ENCODE results near the gene MAP2K7.
"Not testable (repeated sequence)": the region's sequence is repeated elsewhere in the genome, so short reads cannot be mapped to it uniquely, and the experiment has no call there.

The MAP2K7 gene

DNA sequence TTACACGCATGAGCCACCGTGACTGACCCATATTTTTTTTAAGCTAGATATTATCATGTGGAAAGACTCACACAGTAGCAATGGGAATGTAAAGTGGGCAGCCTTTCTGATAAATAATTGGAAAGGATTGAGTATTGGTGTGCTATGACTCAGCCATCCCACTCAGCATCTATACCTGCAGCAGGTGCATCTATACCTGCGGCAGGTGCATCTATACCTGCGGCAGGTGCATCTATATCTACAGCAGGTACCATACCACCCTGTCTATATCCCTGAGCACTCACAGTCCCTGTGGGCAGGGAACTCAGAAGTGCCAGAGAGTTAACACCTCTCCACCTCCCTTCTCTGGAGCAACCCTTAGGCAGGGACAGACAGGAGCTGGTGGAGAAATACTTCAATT is 20.6 kb upstream of the MAP2K7 start:
- in situ Hi-C loops (cut with MboI; ENCODE audit: low sequenced_read_pairs) = no loop called here

DNA sequence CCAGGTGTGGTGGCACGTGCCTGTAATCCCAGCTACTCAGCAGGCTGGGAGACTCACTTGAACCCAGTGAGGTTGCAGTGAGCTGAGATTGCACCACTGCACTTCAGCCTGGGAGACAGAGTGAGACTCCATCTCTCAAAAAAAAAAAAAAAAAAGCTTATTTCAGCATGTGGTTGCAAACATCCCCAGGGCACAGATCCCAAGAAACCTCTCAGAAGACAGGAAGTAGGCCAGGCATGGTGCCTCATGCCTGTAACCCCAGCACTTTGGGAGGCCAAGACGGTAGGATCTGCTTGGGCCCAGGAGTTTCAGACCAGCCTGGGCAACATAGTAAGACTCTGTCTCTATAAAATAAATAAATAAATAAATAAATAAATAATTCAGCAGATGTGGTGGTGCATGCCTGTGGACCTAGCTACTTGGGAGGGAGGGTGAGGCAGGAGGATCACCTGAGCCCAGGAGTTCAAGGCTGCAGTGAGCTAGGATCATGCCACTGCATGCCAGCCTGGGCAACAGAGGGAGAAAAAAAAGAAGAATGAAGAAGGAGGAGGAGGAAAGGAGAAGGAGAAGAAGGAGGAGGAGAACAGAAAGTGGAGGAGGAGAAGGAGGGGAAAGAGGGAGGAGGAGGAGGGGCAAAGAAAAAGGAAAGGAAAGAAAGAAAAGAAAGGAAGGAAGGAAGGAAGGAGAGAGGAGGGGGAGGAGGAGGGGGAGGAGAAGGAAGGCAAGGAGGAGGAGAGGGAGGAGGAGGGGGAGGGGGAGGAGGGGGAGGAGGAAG is 19.7 kb upstream of the MAP2K7 start:
- in situ Hi-C loops (cut with MboI; ENCODE audit: low sequenced_read_pairs) = no loop called here

DNA sequence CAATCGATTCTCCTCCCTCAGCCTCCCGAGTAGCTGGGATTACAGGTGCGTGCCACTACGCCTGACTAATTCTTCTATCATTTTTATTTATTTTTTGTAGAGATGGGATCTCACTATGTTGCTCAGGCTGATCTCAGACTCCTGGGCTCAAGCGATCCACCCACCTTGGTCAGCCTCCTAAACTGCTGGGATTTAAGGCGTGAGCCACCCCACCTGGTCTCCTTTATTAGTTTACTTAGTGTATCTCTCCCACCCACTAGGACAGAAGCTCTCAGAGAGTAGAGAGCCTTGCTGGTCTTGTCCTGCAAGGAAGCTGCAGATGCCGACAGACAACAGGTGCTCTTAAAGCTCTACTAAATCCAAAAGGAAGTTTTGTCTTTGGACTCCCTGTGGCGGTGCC is 17.9 kb upstream of the MAP2K7 start:
- in situ Hi-C loops (cut with MboI; ENCODE audit: low sequenced_read_pairs) = no loop called here

DNA sequence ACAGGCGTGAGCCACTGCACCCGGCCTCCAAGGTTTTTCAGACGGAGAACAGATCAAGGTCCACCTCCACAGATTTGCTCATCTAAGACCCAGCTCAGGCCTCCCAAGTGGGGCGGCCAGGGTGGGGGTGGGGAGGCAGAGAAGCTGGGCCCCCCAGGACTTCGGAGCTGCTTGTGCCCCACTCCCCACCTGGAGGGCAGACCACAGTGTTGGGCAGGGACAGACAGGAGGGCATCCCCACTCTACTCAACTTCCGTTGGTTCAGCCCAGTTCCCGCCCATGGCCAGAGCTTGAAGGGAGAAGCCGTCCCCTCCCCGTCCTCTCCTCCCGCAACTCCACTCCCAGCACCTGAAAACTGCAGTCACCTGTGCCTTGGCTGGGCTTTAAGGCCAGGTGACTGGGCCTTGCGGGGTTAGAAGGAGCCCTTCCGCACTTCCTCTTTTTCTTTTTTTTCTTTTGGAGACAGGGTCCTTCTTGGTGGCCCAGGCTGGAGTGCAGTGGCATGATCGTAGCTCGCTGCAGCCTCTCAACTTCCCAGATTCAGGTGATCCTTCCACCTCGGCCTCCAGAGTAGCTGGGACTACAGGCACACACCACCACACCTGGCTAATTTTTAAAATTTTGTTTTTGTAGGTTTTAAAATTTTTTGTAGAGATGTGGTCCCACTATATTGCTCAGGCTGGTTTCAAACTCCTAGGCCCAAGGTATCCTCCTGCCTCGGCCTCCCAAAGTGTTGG is 16.1 kb upstream of the MAP2K7 start:
- in situ Hi-C loops (cut with MboI; ENCODE audit: low sequenced_read_pairs) = no loop called here

DNA sequence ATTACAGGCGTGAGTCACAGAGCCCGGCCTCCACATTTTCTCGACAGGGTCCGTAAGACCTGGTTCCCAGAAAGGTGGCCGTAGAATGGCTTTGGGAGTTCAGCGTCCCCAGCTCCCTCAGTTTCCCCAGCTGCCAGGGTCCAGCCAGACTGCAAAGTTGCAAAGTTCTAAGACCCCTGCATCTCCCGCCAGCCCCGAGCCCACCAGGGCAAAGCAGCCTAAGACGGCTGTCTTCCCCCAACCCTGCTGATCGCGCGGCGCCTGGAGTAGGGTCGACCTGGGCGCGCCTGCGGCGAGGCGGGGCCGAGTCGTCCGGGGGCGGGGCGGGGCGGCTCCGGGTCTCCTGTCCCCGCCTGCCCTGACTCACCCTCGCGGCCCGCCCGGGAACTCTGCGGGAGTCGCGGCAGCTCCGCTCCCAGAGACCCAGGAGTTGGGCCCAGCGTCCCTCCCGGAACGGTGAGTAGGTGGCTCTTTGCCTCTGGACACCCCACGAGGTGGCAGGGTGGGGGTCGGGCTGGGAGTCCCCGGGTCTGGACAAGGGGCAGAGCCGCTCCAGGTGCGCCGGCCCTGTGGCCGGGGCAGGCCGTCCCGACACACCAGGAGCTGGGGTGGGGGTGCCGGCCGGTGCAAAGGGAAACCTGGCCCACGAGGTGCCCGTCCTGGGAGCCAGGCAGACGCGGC is 15.4 kb upstream of the MAP2K7 start, which contains the start of gene LRRC8E:
LRRC8E (plus strand) TSS at position 366 of the 681 bp plus-strand sequence. CDS start 7,094 bp downstream, outside the sequence.
- in situ Hi-C loops (cut with MboI; ENCODE audit: low sequenced_read_pairs) = no loop called here

DNA sequence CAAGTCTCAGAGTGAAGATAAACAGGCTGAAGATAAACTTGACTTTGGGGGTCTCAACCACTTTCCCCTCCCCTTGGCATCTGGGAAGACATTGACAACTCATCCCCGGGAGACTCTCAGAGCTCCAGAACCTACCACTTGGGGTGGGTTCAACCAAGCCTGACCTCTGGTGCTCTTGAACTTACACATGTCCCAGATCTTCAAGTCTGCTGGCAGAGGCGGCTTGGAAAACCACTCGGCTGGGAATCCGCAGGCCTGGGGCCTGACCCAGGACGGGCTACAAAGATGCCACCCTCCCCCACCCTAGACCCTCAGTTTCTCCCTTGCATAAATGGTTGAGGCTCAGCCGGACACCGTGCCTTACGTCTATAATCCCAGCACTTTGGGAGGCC is 14.9 kb upstream of the MAP2K7 start:
- in situ Hi-C loops (cut with MboI; ENCODE audit: low sequenced_read_pairs) = no loop called here

DNA sequence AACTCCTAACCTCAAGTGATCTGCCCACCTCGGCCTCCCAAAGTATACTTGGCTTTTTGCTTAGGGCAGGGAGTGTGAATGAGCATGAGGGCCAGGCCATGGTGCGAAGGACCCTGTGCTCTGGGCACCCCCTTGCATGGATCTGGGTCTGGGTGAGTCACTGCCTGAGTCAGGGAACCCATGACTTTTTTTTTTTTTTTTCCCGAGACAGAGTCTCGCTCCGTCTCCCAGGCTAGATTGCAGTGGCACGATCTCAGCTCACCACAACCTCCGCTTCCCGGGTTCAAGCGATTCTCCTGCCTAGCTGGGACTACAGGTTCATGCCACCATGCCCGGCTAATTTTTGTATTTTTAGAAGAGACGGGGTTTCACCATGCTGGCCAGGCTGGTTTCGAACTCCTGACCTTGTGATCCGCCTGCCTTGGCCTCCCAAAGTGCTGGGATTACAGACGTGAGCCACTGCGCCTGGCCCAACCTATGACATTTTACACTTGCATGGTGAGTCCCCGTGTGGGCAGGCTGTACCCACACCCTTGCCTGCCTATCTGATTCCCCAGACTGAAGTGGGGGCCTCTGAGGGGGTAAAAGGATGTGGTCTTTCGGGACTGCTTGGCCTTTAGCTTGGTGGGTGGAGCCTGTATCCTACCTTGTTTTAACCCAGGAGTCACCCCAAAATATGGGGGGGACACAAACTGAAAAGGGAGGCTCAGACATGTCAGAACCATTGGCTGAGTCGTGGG is 10.1 kb upstream of the MAP2K7 start:
- in situ Hi-C loops (cut with MboI; ENCODE audit: low sequenced_read_pairs) = not testable (repeated sequence)

DNA sequence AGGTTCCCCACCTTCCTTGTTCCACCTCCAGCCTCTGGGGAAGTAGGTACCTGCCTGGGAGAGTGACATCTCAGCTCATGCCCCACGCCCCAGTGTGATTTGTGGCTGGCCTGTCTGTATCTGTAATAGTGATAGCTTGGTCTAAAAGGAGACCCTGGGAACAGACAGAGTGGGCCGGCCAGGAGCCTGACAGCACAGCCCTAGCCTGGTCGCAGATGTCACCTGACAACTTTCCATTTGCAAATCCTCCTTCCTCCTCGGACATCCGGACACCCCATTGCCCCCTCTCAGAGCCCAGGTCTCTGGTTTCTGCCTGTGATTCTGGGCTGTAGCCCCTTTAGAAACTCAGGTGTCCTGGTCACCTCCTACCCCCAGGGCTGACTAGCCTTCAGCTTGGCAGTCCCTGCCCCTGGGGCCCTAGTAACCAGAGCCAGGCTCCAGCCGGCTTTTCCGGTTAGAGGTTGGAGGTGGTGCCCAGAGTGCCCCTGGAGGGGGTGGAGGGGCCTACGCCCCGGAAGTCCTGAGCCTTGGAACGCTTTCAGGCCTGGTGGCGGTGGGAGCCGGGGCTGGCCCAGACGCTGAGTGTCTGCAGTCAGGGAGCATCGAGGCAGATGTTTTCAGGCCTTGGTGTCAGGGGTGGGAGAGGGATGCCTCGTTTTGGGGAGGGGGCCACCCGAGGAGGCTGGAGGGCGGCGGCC is 8.9 kb upstream of the MAP2K7 start:
- in situ Hi-C loops (cut with MboI; ENCODE audit: low sequenced_read_pairs) = no loop called here

DNA sequence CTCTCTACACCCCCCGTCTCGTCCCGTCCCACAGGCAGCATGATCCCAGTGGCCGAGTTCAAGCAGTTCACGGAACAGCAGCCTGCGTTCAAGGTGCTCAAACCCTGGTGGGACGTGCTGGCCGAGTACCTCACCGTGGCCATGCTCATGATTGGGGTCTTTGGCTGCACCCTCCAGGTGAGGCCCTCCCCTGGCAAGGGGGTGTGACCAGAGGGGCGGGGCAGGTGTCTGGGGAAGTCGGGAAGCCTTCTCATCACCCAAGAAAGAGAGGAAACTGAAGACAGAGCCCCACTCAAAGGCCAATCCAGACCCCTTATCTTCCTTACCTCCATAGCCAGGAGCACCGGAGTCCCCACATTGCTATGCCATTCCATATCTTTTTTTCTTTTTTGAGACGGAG is 8.1 kb upstream of the MAP2K7 start:
- in situ Hi-C loops (cut with MboI; ENCODE audit: low sequenced_read_pairs) = no loop called here

DNA sequence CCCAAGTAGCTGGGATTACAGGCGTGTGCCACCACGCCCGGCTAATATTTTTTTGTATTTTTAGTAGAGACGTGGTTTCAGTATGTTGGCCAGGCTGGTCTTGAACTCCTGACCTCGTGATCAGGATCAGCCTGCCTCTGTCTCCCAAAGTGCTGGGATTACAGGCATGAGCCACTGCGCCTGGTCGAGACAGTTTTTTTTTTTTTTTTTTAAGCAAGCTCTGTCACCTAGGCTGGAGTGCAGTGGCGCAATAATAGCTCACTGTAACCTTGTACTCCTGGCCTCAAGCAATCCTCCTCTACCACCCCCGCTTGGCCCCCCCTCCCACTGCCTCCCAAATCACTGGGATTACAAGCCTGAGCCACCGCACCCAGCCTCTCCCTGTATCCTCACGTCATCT is 6.4 kb upstream of the MAP2K7 start:
- in situ Hi-C loops (cut with MboI; ENCODE audit: low sequenced_read_pairs) = no loop called here

DNA sequence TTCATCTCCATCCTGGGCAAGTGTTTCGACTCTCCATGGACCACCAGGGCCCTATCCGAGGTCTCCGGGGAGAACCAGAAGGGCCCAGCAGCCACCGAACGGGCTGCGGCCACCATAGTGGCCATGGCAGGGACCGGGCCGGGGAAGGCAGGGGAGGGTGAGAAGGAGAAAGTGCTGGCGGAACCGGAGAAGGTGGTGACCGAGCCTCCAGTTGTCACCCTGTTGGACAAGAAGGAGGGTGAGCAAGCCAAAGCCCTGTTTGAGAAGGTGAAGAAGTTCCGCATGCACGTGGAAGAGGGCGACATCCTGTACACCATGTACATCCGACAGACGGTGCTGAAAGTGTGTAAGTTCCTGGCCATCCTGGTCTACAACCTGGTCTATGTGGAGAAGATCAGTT is 4.7 kb upstream of the MAP2K7 start:
- in situ Hi-C loops (cut with MboI; ENCODE audit: low sequenced_read_pairs) = no loop called here

DNA sequence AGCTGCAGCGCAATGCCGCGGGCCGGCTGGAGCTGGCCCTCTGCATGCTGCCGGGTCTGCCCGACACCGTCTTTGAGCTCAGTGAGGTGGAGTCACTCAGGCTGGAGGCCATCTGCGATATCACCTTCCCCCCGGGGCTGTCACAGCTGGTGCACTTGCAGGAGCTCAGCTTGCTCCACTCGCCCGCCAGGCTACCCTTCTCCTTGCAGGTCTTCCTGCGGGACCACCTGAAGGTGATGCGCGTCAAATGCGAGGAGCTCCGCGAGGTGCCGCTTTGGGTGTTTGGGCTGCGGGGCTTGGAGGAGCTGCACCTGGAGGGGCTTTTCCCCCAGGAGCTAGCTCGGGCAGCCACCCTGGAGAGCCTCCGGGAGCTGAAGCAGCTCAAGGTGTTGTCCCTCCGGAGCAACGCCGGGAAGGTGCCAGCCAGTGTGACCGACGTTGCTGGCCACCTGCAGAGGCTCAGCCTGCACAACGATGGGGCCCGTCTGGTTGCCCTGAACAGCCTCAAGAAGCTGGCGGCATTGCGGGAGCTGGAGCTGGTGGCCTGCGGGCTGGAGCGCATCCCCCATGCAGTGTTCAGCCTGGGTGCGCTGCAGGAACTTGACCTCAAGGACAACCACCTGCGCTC is 3.8 kb upstream of the MAP2K7 start:
- in situ Hi-C loops (cut with MboI; ENCODE audit: low sequenced_read_pairs) = no loop called here

DNA sequence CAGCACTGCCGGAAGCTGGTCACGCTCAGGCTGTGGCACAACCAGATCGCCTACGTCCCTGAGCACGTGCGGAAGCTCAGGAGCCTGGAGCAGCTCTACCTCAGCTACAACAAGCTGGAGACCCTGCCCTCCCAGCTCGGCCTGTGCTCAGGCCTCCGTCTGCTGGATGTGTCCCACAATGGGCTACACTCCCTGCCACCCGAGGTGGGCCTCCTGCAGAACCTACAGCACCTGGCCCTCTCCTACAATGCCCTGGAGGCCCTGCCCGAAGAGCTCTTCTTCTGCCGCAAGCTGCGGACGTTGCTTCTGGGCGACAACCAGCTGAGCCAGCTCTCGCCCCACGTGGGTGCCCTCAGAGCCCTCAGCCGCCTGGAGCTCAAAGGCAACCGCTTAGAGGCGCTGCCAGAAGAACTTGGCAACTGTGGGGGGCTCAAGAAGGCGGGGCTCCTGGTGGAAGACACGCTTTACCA is 3.2 kb upstream of the MAP2K7 start:
- in situ Hi-C loops (cut with MboI; ENCODE audit: low sequenced_read_pairs) = no loop called here

DNA sequence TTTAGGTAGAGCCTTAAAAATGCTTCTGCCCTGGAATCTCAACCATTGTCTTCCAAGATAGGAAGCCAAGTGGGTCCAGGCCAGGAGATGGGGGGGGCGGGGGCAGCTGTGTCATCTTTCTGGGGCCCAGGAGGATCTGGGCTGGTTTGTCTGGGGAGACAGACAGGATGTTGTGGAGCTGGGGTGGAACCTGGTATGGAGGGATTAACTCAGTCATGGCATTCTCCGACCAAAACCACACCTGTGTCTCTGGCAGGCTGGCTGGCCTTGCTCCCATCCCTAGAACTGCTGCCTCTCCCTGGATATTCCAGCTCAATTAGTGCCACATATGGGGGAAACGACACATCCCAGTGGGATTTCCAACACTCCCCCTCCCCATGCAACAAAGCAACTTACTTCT is 2.7 kb upstream of the MAP2K7 start:
- in situ Hi-C loops (cut with MboI; ENCODE audit: low sequenced_read_pairs) = no loop called here

DNA sequence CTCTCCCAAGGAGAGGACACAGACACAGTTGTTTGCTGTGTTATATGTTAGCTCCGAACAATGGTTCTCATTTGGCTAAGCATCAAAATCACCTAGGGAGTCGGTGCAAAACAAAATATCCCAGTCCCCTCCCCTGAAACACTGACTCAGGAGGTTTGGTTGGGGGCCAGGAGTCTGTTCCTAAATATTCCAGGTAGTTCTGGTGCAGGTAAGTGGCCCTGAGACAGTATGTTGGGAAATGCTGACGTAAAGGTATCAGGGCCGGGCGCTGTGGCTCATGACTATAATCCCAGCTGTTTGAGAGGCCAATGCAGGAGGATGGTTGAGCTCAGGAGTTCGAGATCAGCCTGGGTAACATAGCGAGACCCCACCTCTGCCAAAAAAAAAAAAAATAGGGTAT is 2.3 kb upstream of the MAP2K7 start:
- in situ Hi-C loops (cut with MboI; ENCODE audit: low sequenced_read_pairs) = no loop called here

DNA sequence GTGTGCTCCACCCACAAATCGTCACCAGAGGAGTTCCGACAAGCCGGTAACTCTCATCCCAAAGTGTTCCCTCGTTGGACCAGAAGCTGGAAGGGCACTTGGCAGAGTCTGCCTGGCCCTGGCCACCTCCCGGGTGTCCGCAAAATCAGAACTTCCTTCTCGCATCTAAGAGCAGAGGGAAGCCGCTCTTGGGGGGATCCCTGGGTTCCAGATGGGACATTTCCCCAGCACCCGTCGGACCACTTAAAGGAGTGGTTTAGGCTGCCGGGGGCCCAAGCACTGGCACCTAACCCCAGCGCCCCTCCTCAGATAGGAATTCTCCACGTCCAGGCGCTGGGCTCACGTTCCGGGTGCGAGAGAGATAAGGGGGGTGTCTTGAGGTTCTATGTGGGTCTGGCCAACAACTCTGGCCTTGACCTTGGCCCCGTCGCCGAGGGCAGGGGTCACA is 857 bp upstream of the MAP2K7 start:
- in situ Hi-C loops (cut with MboI; ENCODE audit: low sequenced_read_pairs) = no loop called here

DNA sequence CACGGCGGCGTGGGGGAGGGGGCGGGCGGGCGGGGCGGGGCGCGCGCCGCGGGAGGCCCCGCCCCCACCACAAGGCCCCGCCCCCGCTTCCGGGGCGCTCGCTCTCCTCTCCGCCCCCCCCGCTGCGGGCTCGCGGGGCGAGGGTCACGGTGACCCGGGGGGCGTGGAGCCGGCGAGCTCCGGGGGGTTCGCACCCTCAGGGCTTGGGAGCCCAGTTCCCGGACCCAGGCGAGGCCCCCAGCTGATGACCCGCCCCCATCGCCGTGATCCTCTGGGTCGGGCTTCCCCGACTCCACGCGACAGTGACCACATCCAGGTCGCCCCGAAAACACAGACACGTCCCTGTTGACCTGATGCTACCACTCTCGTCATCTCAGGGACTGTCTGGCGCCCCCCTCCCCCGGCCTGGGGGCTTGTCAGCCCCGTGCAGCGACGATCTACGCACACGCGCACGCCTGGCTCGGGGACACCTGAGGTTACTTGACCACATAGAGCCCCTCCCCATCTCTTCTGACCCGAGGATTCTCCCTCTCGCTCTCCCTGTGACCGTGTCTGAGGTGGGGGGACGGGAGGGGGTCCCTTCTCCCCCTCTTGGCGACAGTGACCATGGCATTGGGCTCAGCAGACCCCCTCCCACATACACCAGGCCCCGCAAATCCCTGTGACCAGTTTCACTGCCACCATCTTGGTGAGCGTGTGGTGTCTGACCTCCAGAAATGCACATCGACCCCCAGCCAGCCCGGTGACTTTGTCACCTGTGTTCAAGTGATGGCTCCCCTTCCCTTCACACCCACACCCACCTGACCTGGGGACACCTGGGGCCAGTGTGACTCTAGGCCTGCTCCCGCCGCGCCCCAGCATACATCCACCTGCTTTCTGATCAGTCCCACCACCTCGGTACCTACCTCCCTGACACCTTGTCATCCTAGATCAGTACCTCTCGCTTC is 670 bp downstream of the MAP2K7 start:
- in situ Hi-C loops (cut with MboI; ENCODE audit: low sequenced_read_pairs) = no loop called here

DNA sequence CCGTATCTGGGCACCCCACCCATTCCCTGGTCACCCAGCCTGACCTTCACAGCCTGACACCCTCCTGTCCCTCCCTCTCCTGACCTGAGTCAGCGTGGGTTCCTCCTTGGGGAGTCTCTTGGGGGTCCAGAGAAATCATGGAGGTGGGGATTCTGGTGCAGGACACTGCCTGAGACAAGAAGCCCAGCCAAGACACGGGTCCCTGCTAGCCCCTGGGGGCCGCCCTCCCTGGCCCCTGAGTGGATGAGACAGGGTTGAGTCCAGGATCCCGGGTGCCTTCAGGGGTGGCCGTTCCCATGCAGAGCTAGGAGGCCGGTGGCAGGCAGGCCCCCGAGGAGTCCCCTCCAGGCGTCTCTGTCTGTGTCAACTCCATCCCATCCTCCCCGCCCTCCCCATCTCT is 1.6 kb downstream of the MAP2K7 start:
- in situ Hi-C loops (cut with MboI; ENCODE audit: low sequenced_read_pairs) = no loop called here

DNA sequence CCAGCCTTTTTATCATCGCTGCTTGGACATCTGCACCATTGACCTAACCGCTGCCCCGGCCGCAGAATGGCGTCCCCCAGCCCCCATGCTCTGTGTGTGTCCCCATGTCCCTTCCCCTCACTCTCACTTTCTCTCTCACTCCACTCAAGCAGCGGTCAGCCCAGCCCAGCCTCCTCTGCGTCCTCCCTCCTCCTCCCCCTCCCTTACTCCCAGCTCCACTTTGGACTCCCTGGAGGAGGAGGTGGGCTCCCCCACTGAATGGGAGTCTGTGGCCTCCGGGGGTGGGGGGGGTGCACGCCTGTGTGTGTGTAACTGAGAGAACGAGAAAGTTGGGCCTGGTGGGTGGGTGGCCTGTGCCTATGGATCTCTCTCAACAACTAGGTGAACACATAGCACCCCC is 2.2 kb downstream of the MAP2K7 start:
- in situ Hi-C loops (cut with MboI; ENCODE audit: low sequenced_read_pairs) = no loop called here
